H1 (cell line): ENCODE measurements around the gene OGT. TPM values are rescaled to one million over a fixed set of nuclear protein-coding genes. Genes with fewer than 3 reads are reported as not detected.

Experiments used
- CTCF ChIA-PET: fragments of 300-600 bp; sonication (Branson Sonifier 250); formaldehyde crosslinking; loops from one replicate; lab custom pipeline; 2021; ENCODE audit not compliant: partially characterized antibody; lab: Charles Lee
- POLR2A ChIA-PET: fragments of 300-600 bp; sonication (Branson Sonifier 250); formaldehyde crosslinking; loops from one replicate; lab custom pipeline; 2021; ENCODE audit warnings: inconsistent platforms; ENCODE audit not compliant: partially characterized antibody; lab: Charles Lee
- DNase-seq, 2 experiments: peaks; one replicate each; pipeline versions ENCODE4 v3.0.0 to v3.0.0-alpha.2; 2010 to 2022; ENCODE audit warnings: low spot score in 2 of 2, low read depth in 1 of 2, mixed read lengths in 1 of 2
- FAIRE-seq: peaks from 2 replicates; lab custom pipeline; 2011; peaks lifted over from hg19 to GRCh38; lab: Jason Lieb, UNC
- H2AFZ ChIP-seq: 2 replicates; pipeline ENCODE4 v1.8.1; 2012; ENCODE audit warnings: low read length, inconsistent platforms
- H2AK5ac ChIP-seq: 2 replicates; pipeline ENCODE4 v1.6.1; 2013; ENCODE audit warnings: low read depth, low read length
- H2BK120ac ChIP-seq: replicated peaks from 2 replicates; pipeline ENCODE3; 2013; ENCODE audit warnings: low read depth, low read length, inconsistent platforms
- H2BK12ac ChIP-seq: 2 replicates; pipeline ENCODE4 v1.6.1; 2013; ENCODE audit warnings: low read depth, low read length
- H2BK15ac ChIP-seq: 2 replicates; pipeline ENCODE4 v1.6.1; 2013; ENCODE audit warnings: low read length
- H2BK20ac ChIP-seq: 2 replicates; pipeline ENCODE4 v1.6.1; 2013; ENCODE audit warnings: low read length
- H2BK5ac ChIP-seq: 2 replicates; pipeline ENCODE4 v1.6.1; 2013; ENCODE audit warnings: low read depth, low read length
- H3K14ac ChIP-seq: 2 replicates; pipeline ENCODE4 v1.6.1; 2013; ENCODE audit warnings: inconsistent platforms; ENCODE audit not compliant: insufficient read length
- H3K18ac ChIP-seq: 2 replicates; pipeline ENCODE4 v1.6.1; 2013; ENCODE audit warnings: low read length; ENCODE audit errors: extremely low read depth
- H3K23ac ChIP-seq: 2 replicates; pipeline ENCODE4 v1.6.1; 2013; ENCODE audit warnings: inconsistent platforms; ENCODE audit not compliant: insufficient read length
- H3K23me2 ChIP-seq: 2 replicates; pipeline ENCODE4 v1.6.1; 2013; ENCODE audit warnings: low read depth, low read length
- H3K27ac ChIP-seq: 2 replicates; pipeline ENCODE4 v1.6.1; 2011; ENCODE audit warnings: low read depth, low read length, inconsistent platforms
- H3K27me3 ChIP-seq, 4 experiments: replicated peaks in 1 of 4; 1 replicate in 1 of 4; 2 replicates in 3 of 4; pipeline versions ENCODE4 v1.6.1 to v1.8.1; 2011 to 2013; ENCODE audit warnings: low read length in 3 of 4, mild to moderate bottlenecking in 3 of 4, inconsistent platforms in 2 of 4, mixed read lengths in 2 of 4, moderate library complexity in 1 of 4; ENCODE audit not compliant: control insufficient read depth in 3 of 4, insufficient read depth in 3 of 4; ENCODE audit errors: extremely low read depth in 1 of 4
- H3K36me3 ChIP-seq, 4 experiments: 2 replicates each; pipeline versions ENCODE4 v1.6.1 to v1.8.1; 2011 to 2013; ENCODE audit warnings: mild to moderate bottlenecking in 4 of 4, low read length in 3 of 4, moderate library complexity in 2 of 4, control low read depth in 1 of 4, inconsistent platforms in 1 of 4; ENCODE audit not compliant: insufficient read depth in 4 of 4, control insufficient read depth in 2 of 4
- H3K4ac ChIP-seq: replicated peaks from 2 replicates; pipeline ENCODE3; 2013; ENCODE audit warnings: low read length, low read depth, mixed read lengths, inconsistent platforms; ENCODE audit not compliant: insufficient read length
- H3K4me1 ChIP-seq, 4 experiments: replicated peaks in 1 of 4; 1 replicate in 1 of 4; 2 replicates in 3 of 4; pipeline versions ENCODE4 v1.6.1 to v1.8.1; 2011 to 2013; ENCODE audit warnings: low read length in 3 of 4, inconsistent platforms in 2 of 4, mixed read lengths in 1 of 4; ENCODE audit not compliant: insufficient read depth in 4 of 4, control insufficient read depth in 3 of 4
- H3K4me2 ChIP-seq, 2 experiments: 2 replicates each; pipeline versions ENCODE4 v1.6.1 to v1.8.1; 2011 to 2013; ENCODE audit warnings: low read depth in 2 of 2, low read length in 2 of 2, control low read depth in 1 of 2, inconsistent platforms in 1 of 2, mild to moderate bottlenecking in 1 of 2; ENCODE audit not compliant: insufficient read depth in 1 of 2
- H3K4me3 ChIP-seq, 4 experiments: fragments of 200-600, 300-600 bp in 1 of 4; sonication (generic), shearing (Covaris generic), sonication (Bioruptor Twin) in 1 of 4; 2 replicates each; pipeline versions ENCODE4 v1.5.1 to v1.8.1; 2011 to 2016; ENCODE audit warnings: low read length in 4 of 4, low read depth in 3 of 4, control low read depth in 2 of 4, inconsistent platforms in 2 of 4, mild to moderate bottlenecking in 2 of 4, mixed read lengths in 1 of 4, moderate library complexity in 1 of 4; ENCODE audit not compliant: insufficient read depth in 2 of 4; ENCODE audit errors: extremely low read depth in 1 of 4
- H3K56ac ChIP-seq: replicated peaks from 2 replicates; pipeline ENCODE3; 2013; ENCODE audit warnings: low read depth, mild to moderate bottlenecking, mixed read lengths, low read length, inconsistent platforms; ENCODE audit not compliant: insufficient read length
- H3K79me1 ChIP-seq: 2 replicates; pipeline ENCODE4 v1.6.1; 2013; ENCODE audit warnings: low read depth, low read length, control low read depth
- H3K79me2 ChIP-seq, 2 experiments: 2 replicates each; pipeline versions ENCODE4 v1.6.1 to v1.8.1; 2012 to 2013; ENCODE audit warnings: low read length in 2 of 2, mild to moderate bottlenecking in 2 of 2, inconsistent platforms in 1 of 2; ENCODE audit not compliant: insufficient read depth in 2 of 2, control insufficient read depth in 1 of 2
- H3K9ac ChIP-seq, 4 experiments: replicated peaks in 1 of 4; 1 replicate in 1 of 4; 2 replicates in 3 of 4; pipeline versions ENCODE4 v1.6.1 to v1.8.1; 2011 to 2013; ENCODE audit warnings: low read depth in 3 of 4, low read length in 3 of 4, control low read depth in 2 of 4, mild to moderate bottlenecking in 2 of 4, moderate library complexity in 2 of 4, inconsistent platforms in 1 of 4; ENCODE audit errors: extremely low read depth in 1 of 4
- H3K9me3 ChIP-seq, 2 experiments: 2 replicates each; pipeline versions ENCODE4 v1.6.1 to v1.8.1; 2012 to 2013; ENCODE audit warnings: mild to moderate bottlenecking in 2 of 2, moderate library complexity in 2 of 2, control low read depth in 1 of 2, inconsistent platforms in 1 of 2, low read depth in 1 of 2, low read length in 1 of 2, mixed read lengths in 1 of 2; ENCODE audit not compliant: insufficient read depth in 2 of 2
- H4K20me1 ChIP-seq, 2 experiments: replicated peaks in 1 of 2; 2 replicates each; pipeline versions ENCODE3 to v1.8.1; 2011 to 2013; ENCODE audit warnings: inconsistent platforms in 2 of 2, low read length in 2 of 2, mild to moderate bottlenecking in 1 of 2; ENCODE audit not compliant: insufficient read depth in 2 of 2, control insufficient read depth in 1 of 2
- H4K5ac ChIP-seq: 2 replicates; pipeline ENCODE4 v1.6.1; 2013; ENCODE audit warnings: low read length, low read depth, mixed read lengths, inconsistent platforms; ENCODE audit not compliant: insufficient read length
- H4K8ac ChIP-seq: 2 replicates; pipeline ENCODE4 v1.8.0; 2013; ENCODE audit warnings: mild to moderate bottlenecking, moderate library complexity, low read length, inconsistent platforms; ENCODE audit not compliant: insufficient read depth; ENCODE audit errors: extremely low read depth
- H4K91ac ChIP-seq: replicated peaks from 2 replicates; pipeline ENCODE3; 2013; ENCODE audit warnings: low read length, mixed read lengths, inconsistent platforms; ENCODE audit not compliant: insufficient read length
- KDM1A ChIP-seq: fragments of 200-600, 300-600 bp; sonication (generic); IDR thresholded peaks from 2 replicates; pipeline ENCODE4 v1.7.1; 2016; ENCODE audit warnings: mild to moderate bottlenecking, low read length, borderline replicate concordance
- KDM5A ChIP-seq: fragments of 200-600 bp; IDR thresholded peaks from 2 replicates; pipeline ENCODE4 v1.7.1; 2012; ENCODE audit warnings: mild to moderate bottlenecking, low read length, inconsistent platforms, mixed read lengths
- PHF8 ChIP-seq: fragments of 200-600 bp; sonication (generic); conservative IDR thresholded peaks from 2 replicates; pipeline ENCODE4 v1.7.1; 2012; ENCODE audit warnings: low read depth, mild to moderate bottlenecking, inconsistent platforms, low read length, moderate library complexity
- WGBS, 2 experiments: shearing (Covaris generic) in 1 of 2; methylation state at CpG; one replicate each; pipeline versions ENCODE4 v1.1.6 to v1.1.7; 2013 to 2015; ENCODE audit warnings: low lambda C conversion rate in 2 of 2, mixed read lengths in 2 of 2, inconsistent platforms in 1 of 2, low coverage in 1 of 2, missing lambda C conversion rate in 1 of 2; ENCODE audit not compliant: insufficient replicate concordance in 2 of 2, insufficient coverage in 1 of 2, insufficient read length in 1 of 2; ENCODE audit errors: extremely low coverage in 1 of 2, missing lambda C conversion rate in 1 of 2; 5-methylcytosine and 5-hydroxymethylcytosine counted together
- polyA plus RNA-seq, 7 experiments: library from polyadenylated mRNA; depleted of rRNA in 3 of 7; stranded (reverse) in 5 of 7; unstranded in 2 of 7; fragments of >200 nt in 5 of 7; fragments of 200-250 nt in 2 of 7; gene quantifications; 1 replicate in 5 of 7; 2 replicates in 1 of 7; 4 replicates in 1 of 7; pipeline versions ENCODE4 v1.2.1 to v1.2.3, GENCODE V29; 2011 to 2013; ENCODE audit warnings: missing spikeins in 2 of 7, mixed read lengths in 2 of 7
- total RNA-seq: library from RNA; stranded (reverse); fragmentation: NEBNext Ultra II Directional; extraction: Animal tissue kit (Norgen Biotek cat#: 25700); gene quantifications from 2 replicates; pipeline ENCODE4 v1.2.1, GENCODE V29; 2021

The OGT gene
- total and polyA plus RNA-seq, 2 of the 8 experiments (the other 6 are each of a cell fraction or from before 2014, with no cell fraction given): 130 to 169 TPM

- no peak for DNase-seq
- no peak overlapping the region for H2BK20ac ChIP-seq
- peaks cover 0 to 4% (median 2%) of the 10 kb centered on the region in 4 experiments; a peak in 3 of 7 replicates for H3K4me1 ChIP-seq
- no peak overlapping the region for H3K23ac ChIP-seq
- peak overlapping the region; percentile 65 to 99 (median 95); a peak in 7 of 8 replicates for H3K4me3 ChIP-seq
- H2BK12ac ChIP-seq: 0 out of 2 replicates have a peak overlapping the region, but pooled peaks have one; percentile 60
- H2AK5ac ChIP-seq: no peak overlapping the region
- no peak overlapping the region for H3K4ac ChIP-seq
- peak overlapping the region; percentile 89 for H2AFZ ChIP-seq
- H3K56ac ChIP-seq: no peak overlapping the region
- no peaks in the 10 kb centered on the region for H3K27me3 ChIP-seq
- 17% methylated on average over 24 of the region's 25 CpGs; no CpG with 5 or more reads in 1 of the 2 experiments for WGBS, 2 experiments
- peak overlapping the region; percentile 82 to 94 for H3K4me2 ChIP-seq
- no peaks in the 10 kb centered on the region for H3K9me3 ChIP-seq
- no peak overlapping the region for H3K14ac ChIP-seq
- no peak overlapping the region for H4K5ac ChIP-seq
- FAIRE-seq: no peak
- POLR2A ChIA-PET: interaction anchor here (0.6 to 4.4 kb wide), 24 partner anchors 9 to 166 kb away, joined by 3 to 60 read pairs (median 4); partner anchors contain the start of gene TAF1
- no peak overlapping the region for H2BK15ac ChIP-seq
- no peak overlapping the region for H3K27ac ChIP-seq
- H3K18ac ChIP-seq: no peak overlapping the region
- H3K23me2 ChIP-seq: peaks cover 3% of the 10 kb centered on the region
- H3K79me2 ChIP-seq: peaks cover 30 to 44% of the 10 kb centered on the region in 2 experiments
- no peak overlapping the region for H4K8ac ChIP-seq
- H3K36me3 ChIP-seq: peaks cover 0 to 3% (median 0%) of the 10 kb centered on the region in 4 experiments; a peak in 1 of 8 replicates
- H2BK5ac ChIP-seq: no peak overlapping the region
- H4K91ac ChIP-seq: no peak overlapping the region
- peak overlapping the region in 3 of 4 experiments; percentile 29 to 78 (median 51); a peak in 6 of 7 replicates for H3K9ac ChIP-seq
- no peak overlapping the region for H2BK120ac ChIP-seq
- CTCF ChIA-PET: no interaction called here
- TF ChIP-seq PHF8 (peak; percentile 22; the same call in 1 of the 2 replicates), KDM5A (no peak), KDM1A (no peak)
- H3K79me1 ChIP-seq: no peaks in the 10 kb centered on the region
- H4K20me1 ChIP-seq: peaks cover 9 to 12% of the 10 kb centered on the region in 2 experiments
Measured at GRCh38 chrX:71532078-71532752, 689 bp upstream of the OGT start.
